ENCODE measurements around the gene VAMP8. TPM values are rescaled to one million over a fixed set of nuclear protein-coding genes. Genes with fewer than 3 reads are reported as not detected.

The VAMP8 gene
- total RNA-seq, 1 donor from 2014 or later = 152 TPM

GRCh38 chr2:85594715-85595300, 17.4 kb downstream of the VAMP8 start:
- H3K4me3 ChIP-seq (ENCODE audit: low read depth, low read length) = peak overlapping the region; percentile 81
- TF ChIP-seq, protein P1, sequence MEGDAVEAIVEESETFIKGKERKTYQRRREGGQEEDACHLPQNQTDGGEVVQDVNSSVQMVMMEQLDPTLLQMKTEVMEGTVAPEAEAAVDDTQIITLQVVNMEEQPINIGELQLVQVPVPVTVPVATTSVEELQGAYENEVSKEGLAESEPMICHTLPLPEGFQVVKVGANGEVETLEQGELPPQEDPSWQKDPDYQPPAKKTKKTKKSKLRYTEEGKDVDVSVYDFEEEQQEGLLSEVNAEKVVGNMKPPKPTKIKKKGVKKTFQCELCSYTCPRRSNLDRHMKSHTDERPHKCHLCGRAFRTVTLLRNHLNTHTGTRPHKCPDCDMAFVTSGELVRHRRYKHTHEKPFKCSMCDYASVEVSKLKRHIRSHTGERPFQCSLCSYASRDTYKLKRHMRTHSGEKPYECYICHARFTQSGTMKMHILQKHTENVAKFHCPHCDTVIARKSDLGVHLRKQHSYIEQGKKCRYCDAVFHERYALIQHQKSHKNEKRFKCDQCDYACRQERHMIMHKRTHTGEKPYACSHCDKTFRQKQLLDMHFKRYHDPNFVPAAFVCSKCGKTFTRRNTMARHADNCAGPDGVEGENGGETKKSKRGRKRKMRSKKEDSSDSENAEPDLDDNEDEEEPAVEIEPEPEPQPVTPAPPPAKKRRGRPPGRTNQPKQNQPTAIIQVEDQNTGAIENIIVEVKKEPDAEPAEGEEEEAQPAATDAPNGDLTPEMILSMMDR (conservative IDR thresholded peaks at IDR 0.05; ENCODE audit: low read depth, low read length) = no peak
- no peak for DNase-seq (ENCODE audit: low read depth)

DNA sequence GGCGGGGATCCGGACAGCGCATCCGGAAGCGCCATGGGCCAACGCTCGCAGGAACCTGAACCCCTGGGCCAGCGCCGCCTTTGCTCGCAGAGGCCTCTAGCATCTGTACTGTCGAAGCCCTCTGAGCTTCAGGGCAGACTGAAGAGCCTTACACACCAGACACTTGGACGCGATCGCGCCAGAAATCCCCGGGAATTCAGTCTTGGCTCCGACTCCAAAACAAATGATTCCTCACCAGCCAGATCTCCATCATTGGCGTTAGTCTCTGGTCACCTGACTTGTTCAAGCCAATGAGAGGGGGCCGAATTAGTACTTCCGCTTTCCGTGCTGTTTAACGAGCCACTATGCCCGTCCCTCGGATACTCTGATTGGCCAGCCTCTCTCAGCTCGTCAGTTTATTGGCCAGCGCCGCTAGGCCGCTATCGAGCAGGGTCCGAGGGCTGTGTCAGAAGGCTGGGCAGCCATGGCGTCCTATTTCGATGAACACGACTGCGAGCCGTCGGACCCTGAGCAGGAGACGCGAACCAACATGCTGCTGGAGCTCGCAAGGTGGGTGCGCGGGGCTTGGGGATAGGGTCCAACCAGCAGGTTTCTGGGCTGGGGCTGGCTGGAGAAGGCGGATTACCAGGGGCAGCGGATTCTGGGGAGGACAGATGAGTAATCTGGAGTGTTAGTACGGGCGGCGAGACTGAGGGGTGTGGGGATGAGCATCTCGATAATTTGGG, 18.1 kb downstream of the VAMP8 start, which contains the start of gene RNF181:
Gene RNF181 (plus strand): TSS at position 445 of the 725 bp plus-strand sequence. CDS start 19 bp downstream, at position 464.
- H3K4me3 ChIP-seq (ENCODE audit: low read depth, low read length) = peak within 1 kb of the TSS; percentile 81
- TF ChIP-seq, protein P1 (conservative IDR thresholded peaks at IDR 0.05; ENCODE audit: low read depth, low read length) = no peak
- DNase-seq (ENCODE audit: low read depth) = peak; percentile 96

DNA sequence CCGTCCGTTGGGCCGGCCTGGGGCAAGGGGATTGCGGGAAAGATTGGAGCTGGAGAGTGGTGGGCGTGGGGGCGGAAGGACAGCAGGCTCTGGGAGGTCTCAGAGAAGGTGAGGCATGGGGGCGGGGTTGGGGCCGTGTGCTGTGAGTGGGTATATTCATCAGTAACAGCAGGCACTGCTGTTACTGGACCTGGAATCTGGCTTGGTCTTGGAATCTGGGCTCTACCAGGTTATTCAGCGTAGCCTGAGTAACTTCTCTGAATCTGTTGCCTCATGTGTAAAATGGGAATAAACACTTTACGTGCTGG, 18.6 kb downstream of the VAMP8 start:
- no peak for DNase-seq (ENCODE audit: low read depth)
- TF ChIP-seq, protein P1 (conservative IDR thresholded peaks at IDR 0.05; ENCODE audit: low read depth, low read length) = no peak
- peak overlapping the region; percentile 81 for H3K4me3 ChIP-seq (ENCODE audit: low read depth, low read length)

- peak overlapping the region; percentile 81 for H3K4me3 ChIP-seq (ENCODE audit: low read depth, low read length)
- no peak for DNase-seq (ENCODE audit: low read depth)
- TF ChIP-seq, protein P1 (conservative IDR thresholded peaks at IDR 0.05; ENCODE audit: low read depth, low read length) = no peak
These were observed 19.2 kb downstream of the VAMP8 start for GRCh38 chr2:85596486-85597143.

GRCh38 chr2:85597241-85597640, 19.9 kb downstream of the VAMP8 start:
- H3K4me3 ChIP-seq (ENCODE audit: low read depth, low read length) = no peak overlapping the region
- DNase-seq (ENCODE audit: low read depth) = no peak
- TF ChIP-seq, protein P1 (conservative IDR thresholded peaks at IDR 0.05; ENCODE audit: low read depth, low read length) = no peak

GRCh38 chr2:85598594-85599340, 21.4 kb downstream of the VAMP8 start:
- no peak overlapping the region for H3K4me3 ChIP-seq (ENCODE audit: low read depth, low read length)
- no peak for DNase-seq (ENCODE audit: low read depth)
- TF ChIP-seq, protein P1 (conservative IDR thresholded peaks at IDR 0.05; ENCODE audit: low read depth, low read length) = no peak
